ENCODE measurements around the gene DOCK8. TPM values are rescaled to one million over a fixed set of nuclear protein-coding genes. Genes with fewer than 3 reads are reported as not detected.
"Not testable (repeated sequence)": the region's sequence is repeated elsewhere in the genome, so short reads cannot be mapped to it uniquely, and the experiment has no call there.

DOCK8 gene
- total RNA-seq, 1 donor from 2014 or later = 5.7 TPM

DNA sequence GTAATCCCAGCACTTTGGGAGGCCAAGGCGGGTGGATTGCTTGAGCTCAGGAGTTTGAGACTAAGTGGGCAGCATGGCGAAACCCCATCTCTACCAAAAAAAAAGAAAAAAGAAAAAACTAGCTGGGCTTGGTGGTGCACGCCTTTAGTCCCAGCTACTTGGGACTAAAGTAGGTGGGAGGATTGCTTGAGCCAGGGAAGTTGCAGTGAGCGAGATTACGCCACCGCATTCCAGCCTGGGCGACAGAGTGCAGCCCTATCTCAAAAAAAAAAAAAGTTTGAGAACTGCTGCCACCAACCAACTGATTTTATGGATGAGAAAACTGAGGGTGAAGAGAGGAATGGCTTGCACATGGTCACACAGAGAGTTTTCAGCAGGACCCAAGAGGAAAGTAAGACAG is 175.1 kb downstream of the DOCK8 start:
- intact Hi-C loops (cut with micrococcal nuclease) = loop anchor here (5.0 to 10.0 kb wide), 2 partner anchors 158 to 415 kb away; no protein-coding TSS in a partner anchor
- DNase-seq (no peak), ATAC-seq (no peak)

GRCh38 chr9:392077-392804 is 177.6 kb downstream of the DOCK8 start:
- intact Hi-C loops (cut with micrococcal nuclease) = no loop called here
- no peak for DNase-seq

GRCh38 chr9:394347-395052 is 179.8 kb downstream of the DOCK8 start:
- ATAC-seq = peak; percentile 40
- intact Hi-C loops (cut with micrococcal nuclease) = no loop called here
- DNase-seq = peak; percentile 36

More at GRCh38 chr9:392077-392804, 177.6 kb downstream of the DOCK8 start:
- ATAC-seq = no peak

DNA sequence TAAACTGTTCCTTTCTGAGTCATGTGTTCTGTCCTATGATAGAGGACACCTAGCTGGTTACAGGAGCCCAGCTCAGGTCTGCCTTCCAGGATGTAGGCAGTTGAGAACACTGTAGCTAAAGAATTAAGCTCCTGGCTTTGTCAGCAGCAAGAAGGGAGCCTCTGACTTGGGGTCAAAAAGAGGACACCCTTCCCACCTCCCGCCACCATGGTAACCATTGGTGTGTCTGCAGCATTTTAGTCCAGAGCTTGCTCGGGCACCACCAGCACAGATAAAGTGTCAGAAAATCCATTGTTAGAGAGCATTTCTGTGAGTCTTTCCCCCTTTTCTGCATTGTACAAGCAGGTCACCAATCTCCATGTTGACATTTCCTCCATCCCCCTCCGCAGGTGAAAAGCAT is 181.7 kb downstream of the DOCK8 start:
- DNase-seq = no peak
- intact Hi-C loops (cut with micrococcal nuclease) = no loop called here
- no peak for ATAC-seq

DNA sequence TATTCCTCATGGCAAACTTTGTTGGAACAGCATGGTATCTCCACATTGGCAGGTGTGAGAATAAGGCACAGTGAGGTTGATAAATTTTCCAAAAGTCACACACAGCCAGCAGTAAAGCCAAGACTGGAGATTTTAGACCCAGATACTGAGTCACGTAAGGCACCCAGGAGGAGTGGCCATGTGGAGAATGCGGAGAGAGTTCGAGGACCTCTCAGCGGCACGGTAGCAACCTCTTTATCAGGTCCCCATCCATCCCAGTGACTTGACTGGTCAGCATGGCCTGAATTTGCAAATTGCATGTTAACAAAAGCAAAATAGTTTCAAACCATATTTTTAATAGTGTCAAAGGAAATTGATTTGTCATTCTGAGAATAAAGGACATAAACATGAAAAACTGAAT is 183.4 kb downstream of the DOCK8 start:
- DNase-seq (no peak), ATAC-seq (no peak)
- intact Hi-C loops (cut with micrococcal nuclease) = no loop called here

GRCh38 chr9:401223-401622 is 186.6 kb downstream of the DOCK8 start:
- ATAC-seq = no peak
- no peak for DNase-seq
- intact Hi-C loops (cut with micrococcal nuclease) = no loop called here

- intact Hi-C loops (cut with micrococcal nuclease) = no loop called here
- DNase-seq (no peak), ATAC-seq (no peak)
Measured at GRCh38 chr9:404234-404633, 189.6 kb downstream of the DOCK8 start.

DNA sequence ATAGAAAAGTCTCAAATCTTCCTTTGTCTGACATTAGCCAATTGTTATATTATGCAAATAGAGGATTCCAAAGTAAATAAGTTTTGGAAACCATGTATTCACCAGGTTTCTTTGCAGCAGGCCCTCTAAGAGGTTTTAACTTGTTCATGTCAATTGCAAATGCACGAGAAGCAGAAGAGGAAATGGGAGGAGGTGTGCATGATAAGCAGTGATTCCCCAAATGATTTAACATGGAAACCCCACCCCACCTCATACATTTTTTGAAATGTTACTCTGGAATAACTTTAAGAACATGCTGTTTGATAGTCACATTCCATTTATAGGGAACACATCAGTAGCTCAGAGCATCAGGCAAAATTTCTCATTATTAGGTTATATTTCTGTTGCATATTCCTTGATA is 190.7 kb downstream of the DOCK8 start:
- no peak for ATAC-seq
- DNase-seq = no peak
- intact Hi-C loops (cut with micrococcal nuclease) = no loop called here

- DNase-seq (no peak), ATAC-seq (peak; percentile 91)
- intact Hi-C loops (cut with micrococcal nuclease) = no loop called here
Measured at GRCh38 chr9:406886-407654, 192.4 kb downstream of the DOCK8 start.

- intact Hi-C loops (cut with micrococcal nuclease); DNase-seq; ATAC-seq: not testable (repeated sequence)
Measured at GRCh38 chr9:409655-410054, 195.0 kb downstream of the DOCK8 start.

- intact Hi-C loops (cut with micrococcal nuclease) = no loop called here
- no peak for DNase-seq
- ATAC-seq = no peak
Measured at GRCh38 chr9:414595-414994, 199.9 kb downstream of the DOCK8 start.

DNA sequence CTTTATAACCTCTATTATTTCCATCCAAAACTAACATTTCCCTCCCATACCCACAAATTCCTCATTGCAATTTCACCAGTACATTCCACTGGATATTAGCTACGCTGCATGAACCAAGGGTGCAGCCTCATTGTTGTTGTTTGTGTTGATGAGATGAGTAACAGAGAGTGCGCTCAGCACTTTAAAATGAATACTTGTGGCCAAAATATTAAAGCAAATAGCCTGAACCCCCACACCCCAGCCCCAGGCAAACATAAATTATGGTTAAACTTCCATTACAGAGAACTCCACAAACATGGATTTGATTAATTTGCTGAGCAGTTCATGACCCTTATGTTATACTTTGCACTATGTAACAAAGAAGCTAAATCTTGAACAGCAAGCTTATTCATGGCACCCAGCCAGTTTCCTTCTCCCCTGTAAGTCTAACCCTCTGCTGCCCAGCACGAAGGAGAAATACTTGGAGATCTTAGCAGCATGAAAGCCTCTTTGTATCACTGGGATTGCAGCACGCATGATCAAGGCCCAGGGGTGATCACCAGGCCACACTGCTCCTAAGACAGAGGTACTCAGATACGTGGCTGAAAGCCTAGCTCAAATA is 205.0 kb downstream of the DOCK8 start:
- DNase-seq = no peak
- ATAC-seq = no peak
- intact Hi-C loops (cut with micrococcal nuclease) = no loop called here

- DNase-seq (no peak), ATAC-seq (no peak)
- intact Hi-C loops (cut with micrococcal nuclease) = no loop called here
Measured at GRCh38 chr9:421896-422295, 207.2 kb downstream of the DOCK8 start.

- ATAC-seq (no peak), DNase-seq (no peak)
- intact Hi-C loops (cut with micrococcal nuclease) = no loop called here
Measured at GRCh38 chr9:426264-426663, 211.6 kb downstream of the DOCK8 start.

- DNase-seq (no peak), ATAC-seq (no peak)
- intact Hi-C loops (cut with micrococcal nuclease) = no loop called here
Measured at GRCh38 chr9:426976-427375, 212.3 kb downstream of the DOCK8 start.

- no peak for ATAC-seq
Measured at GRCh38 chr9:431701-432100, 217.0 kb downstream of the DOCK8 start.

GRCh38 chr9:436482-436881 is 221.8 kb downstream of the DOCK8 start:
- DNase-seq = no peak
- intact Hi-C loops (cut with micrococcal nuclease) = no loop called here
- ATAC-seq = no peak

More at GRCh38 chr9:431701-432100, 217.0 kb downstream of the DOCK8 start:
- intact Hi-C loops (cut with micrococcal nuclease) = no loop called here
- no peak for DNase-seq

GRCh38 chr9:437066-437465 is 222.4 kb downstream of the DOCK8 start:
- DNase-seq (no peak), ATAC-seq (no peak)
- intact Hi-C loops (cut with micrococcal nuclease) = no loop called here

DNA sequence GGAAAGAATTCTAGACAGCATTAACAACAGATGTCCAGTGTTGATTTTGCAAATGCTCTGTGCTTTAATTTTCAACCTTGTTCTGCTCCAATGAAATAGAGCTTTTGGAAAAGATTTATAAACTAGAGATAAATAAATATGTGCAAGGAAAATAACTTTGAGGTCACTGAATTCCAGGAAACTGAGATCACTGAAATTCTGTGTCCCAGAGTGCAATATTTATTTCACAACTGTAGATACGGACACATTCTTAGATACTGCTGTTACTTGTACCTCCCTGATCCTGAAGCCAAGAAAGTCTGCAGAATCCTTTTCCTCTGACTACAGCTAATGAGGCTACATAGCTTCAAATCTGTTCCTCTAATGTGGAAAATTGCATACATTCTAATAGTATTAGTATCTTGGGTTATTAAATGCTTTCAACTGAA is 222.9 kb downstream of the DOCK8 start:
- peak; percentile 89 for ATAC-seq
- DNase-seq = no peak
- intact Hi-C loops (cut with micrococcal nuclease) = no loop called here

DNA sequence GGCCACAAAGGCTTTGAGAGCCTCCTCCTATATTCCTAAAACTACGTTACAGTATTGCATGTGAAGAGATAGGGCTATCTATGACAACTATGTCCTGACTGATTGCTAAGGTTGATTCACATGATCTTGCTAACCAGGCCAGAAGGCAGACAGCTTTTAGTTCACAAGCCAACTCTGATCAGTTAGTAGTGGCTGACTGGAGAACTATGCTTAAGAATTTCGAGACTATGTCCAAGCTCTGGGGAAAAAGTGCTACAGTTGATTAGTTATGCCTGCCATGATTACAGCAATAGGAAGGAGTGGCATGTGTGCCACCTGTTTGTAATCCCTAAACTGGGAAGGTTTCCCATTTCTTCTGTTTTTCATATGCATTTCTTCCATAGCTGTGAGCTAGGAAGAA is 223.4 kb downstream of the DOCK8 start:
- ATAC-seq (peak; percentile 33), DNase-seq (no peak)
- intact Hi-C loops (cut with micrococcal nuclease) = no loop called here
